HEK293 (cell line): Measurements from ENCODE around the gene LSMEM2.

Experiments used
- GFI1B ChIP-seq: fragments of 450-650 bp; formaldehyde crosslinking; IDR thresholded peaks from 2 replicates; pipeline ENCODE4 v1.5.1; 2016; ENCODE audit warnings: missing biosample characterization, missing genetic modification characterization
- SALL2 ChIP-seq: fragments of 450-650 bp; formaldehyde crosslinking; IDR thresholded peaks from 2 replicates; pipeline ENCODE4 v1.5.0; 2017; ENCODE audit warnings: missing biosample characterization, mild to moderate bottlenecking, missing genetic modification characterization, borderline replicate concordance
- ZFP3 ChIP-seq: fragments of 450-650 bp; formaldehyde crosslinking; IDR thresholded peaks from 2 replicates; pipeline ENCODE4 v1.5.1; 2016; ENCODE audit warnings: low read depth, missing biosample characterization, missing genetic modification characterization
- ZNF221 ChIP-seq: fragments of 450-650 bp; formaldehyde crosslinking; IDR thresholded peaks from 2 replicates; pipeline ENCODE4 v1.5.1; 2017; ENCODE audit warnings: missing biosample characterization, missing genetic modification characterization, borderline replicate concordance
- ZNF23 ChIP-seq: fragments of 450-650 bp; formaldehyde crosslinking; IDR thresholded peaks from 2 replicates; pipeline ENCODE4 v1.5.1; 2016; ENCODE audit warnings: missing biosample characterization, missing genetic modification characterization, borderline replicate concordance
- ZNF274 ChIP-seq, 2 experiments: fragments of 200-500 bp in 1 of 2; fragments of 450-650 bp in 1 of 2; sonication (Bioruptor generic) in 1 of 2; formaldehyde crosslinking in 1 of 2; IDR thresholded peaks; 2 replicates each; pipeline versions ENCODE4 v1.5.1 to v1.6.1; 2014 to 2016; ENCODE audit warnings: borderline replicate concordance in 1 of 2, inconsistent platforms in 1 of 2, low read length in 1 of 2, missing biosample characterization in 1 of 2, missing genetic modification characterization in 1 of 2
- ZNF561 ChIP-seq: fragments of 450-650 bp; IDR thresholded peaks from 2 replicates; pipeline ENCODE4 v1.5.1; 2018; ENCODE audit warnings: missing biosample characterization, missing genetic modification characterization, borderline replicate concordance
- ZNF660 ChIP-seq: fragments of 450-650 bp; IDR thresholded peaks from 2 replicates; pipeline ENCODE4 v1.5.1; 2018; ENCODE audit warnings: missing biosample characterization, mild to moderate bottlenecking, missing genetic modification characterization
- ZNF843 ChIP-seq: fragments of 450-650 bp; formaldehyde crosslinking; IDR thresholded peaks from 2 replicates; pipeline ENCODE4 v1.5.1; 2016; ENCODE audit warnings: missing biosample characterization, missing genetic modification characterization
- TF ChIP-seq, protein P1 (sequence below): fragments of 450-650 bp; formaldehyde crosslinking; IDR thresholded peaks from 2 replicates; pipeline ENCODE4 v1.5.1; 2016; ENCODE audit warnings: missing biosample characterization, missing genetic modification characterization
- TF ChIP-seq, protein P2 (sequence below): fragments of 450-650 bp; formaldehyde crosslinking; IDR thresholded peaks from 2 replicates; pipeline ENCODE4 v1.5.1; 2017; ENCODE audit warnings: missing biosample characterization, missing genetic modification characterization
- TF ChIP-seq, protein P3 (sequence below): fragments of 450-650 bp; formaldehyde crosslinking; IDR thresholded peaks from 2 replicates; pipeline ENCODE4 v1.5.1; 2016; ENCODE audit warnings: missing biosample characterization, missing genetic modification characterization, low read depth

DNA sequence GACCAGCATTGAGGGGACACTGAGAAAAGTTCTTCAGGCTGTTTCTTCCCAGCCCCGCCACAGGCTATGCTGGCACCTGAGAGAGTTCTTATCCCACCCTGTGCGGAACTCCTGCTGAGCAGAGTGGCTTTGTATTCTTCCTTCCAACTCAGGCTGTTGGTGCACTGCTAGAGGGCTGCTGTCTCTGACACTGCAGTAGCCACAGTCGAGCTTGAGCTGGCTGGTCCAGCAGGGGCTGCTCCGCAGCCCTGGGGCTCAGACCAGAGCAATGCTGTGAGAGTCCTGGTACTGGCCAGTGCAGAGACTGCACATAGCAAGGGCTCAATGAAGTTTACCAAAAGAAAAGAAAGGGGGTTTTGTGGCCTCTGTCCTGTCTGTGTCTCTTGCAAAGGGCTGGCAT is 39.2 kb upstream of the LSMEM2 start:
- TF ChIP-seq, protein P1, sequence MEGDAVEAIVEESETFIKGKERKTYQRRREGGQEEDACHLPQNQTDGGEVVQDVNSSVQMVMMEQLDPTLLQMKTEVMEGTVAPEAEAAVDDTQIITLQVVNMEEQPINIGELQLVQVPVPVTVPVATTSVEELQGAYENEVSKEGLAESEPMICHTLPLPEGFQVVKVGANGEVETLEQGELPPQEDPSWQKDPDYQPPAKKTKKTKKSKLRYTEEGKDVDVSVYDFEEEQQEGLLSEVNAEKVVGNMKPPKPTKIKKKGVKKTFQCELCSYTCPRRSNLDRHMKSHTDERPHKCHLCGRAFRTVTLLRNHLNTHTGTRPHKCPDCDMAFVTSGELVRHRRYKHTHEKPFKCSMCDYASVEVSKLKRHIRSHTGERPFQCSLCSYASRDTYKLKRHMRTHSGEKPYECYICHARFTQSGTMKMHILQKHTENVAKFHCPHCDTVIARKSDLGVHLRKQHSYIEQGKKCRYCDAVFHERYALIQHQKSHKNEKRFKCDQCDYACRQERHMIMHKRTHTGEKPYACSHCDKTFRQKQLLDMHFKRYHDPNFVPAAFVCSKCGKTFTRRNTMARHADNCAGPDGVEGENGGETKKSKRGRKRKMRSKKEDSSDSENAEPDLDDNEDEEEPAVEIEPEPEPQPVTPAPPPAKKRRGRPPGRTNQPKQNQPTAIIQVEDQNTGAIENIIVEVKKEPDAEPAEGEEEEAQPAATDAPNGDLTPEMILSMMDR (tag by site-specific recombination) = no peak
- TF ChIP-seq, protein P2, sequence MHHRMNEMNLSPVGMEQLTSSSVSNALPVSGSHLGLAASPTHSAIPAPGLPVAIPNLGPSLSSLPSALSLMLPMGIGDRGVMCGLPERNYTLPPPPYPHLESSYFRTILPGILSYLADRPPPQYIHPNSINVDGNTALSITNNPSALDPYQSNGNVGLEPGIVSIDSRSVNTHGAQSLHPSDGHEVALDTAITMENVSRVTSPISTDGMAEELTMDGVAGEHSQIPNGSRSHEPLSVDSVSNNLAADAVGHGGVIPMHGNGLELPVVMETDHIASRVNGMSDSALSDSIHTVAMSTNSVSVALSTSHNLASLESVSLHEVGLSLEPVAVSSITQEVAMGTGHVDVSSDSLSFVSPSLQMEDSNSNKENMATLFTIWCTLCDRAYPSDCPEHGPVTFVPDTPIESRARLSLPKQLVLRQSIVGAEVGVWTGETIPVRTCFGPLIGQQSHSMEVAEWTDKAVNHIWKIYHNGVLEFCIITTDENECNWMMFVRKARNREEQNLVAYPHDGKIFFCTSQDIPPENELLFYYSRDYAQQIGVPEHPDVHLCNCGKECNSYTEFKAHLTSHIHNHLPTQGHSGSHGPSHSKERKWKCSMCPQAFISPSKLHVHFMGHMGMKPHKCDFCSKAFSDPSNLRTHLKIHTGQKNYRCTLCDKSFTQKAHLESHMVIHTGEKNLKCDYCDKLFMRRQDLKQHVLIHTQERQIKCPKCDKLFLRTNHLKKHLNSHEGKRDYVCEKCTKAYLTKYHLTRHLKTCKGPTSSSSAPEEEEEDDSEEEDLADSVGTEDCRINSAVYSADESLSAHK (tag by site-specific recombination) = no peak
- TF ChIP-seq ZNF843 (tag by site-specific recombination) (no peak), ZNF23 (tag by site-specific recombination) (no peak), ZNF660 (tag by site-specific recombination) (no peak), ZFP3 (tag by site-specific recombination) (no peak), GFI1B (tag by site-specific recombination) (no peak), ZNF221 (tag by site-specific recombination) (no peak), SALL2 (tag by site-specific recombination) (no peak), ZNF274 (IDR thresholded peaks at IDR 0.05; ENCODE audit: low read length) (no peak), ZNF274 (tag by site-specific recombination; IDR thresholded peaks at IDR 0.05; ENCODE audit: borderline replicate concordance) (no peak), ZNF561 (tag by site-specific recombination) (no peak)
- TF ChIP-seq, protein P3, sequence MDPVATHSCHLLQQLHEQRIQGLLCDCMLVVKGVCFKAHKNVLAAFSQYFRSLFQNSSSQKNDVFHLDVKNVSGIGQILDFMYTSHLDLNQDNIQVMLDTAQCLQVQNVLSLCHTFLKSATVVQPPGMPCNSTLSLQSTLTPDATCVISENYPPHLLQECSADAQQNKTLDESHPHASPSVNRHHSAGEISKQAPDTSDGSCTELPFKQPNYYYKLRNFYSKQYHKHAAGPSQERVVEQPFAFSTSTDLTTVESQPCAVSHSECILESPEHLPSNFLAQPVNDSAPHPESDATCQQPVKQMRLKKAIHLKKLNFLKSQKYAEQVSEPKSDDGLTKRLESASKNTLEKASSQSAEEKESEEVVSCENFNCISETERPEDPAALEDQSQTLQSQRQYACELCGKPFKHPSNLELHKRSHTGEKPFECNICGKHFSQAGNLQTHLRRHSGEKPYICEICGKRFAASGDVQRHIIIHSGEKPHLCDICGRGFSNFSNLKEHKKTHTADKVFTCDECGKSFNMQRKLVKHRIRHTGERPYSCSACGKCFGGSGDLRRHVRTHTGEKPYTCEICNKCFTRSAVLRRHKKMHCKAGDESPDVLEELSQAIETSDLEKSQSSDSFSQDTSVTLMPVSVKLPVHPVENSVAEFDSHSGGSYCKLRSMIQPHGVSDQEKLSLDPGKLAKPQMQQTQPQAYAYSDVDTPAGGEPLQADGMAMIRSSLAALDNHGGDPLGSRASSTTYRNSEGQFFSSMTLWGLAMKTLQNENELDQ (tag by site-specific recombination) = no peak
